KMS-11 (cell line): ENCODE data around the gene PIEZO1.

ENCODE experiments used
- H2AFZ ChIP-seq: fragments of 200-600 bp; sonication (generic); 2 replicates; pipeline ENCODE4 v1.6.1; 2016; ENCODE audit warnings: antibody characterized with exemption, mixed run types, low read depth
- H3K27ac ChIP-seq: fragments of 200-600 bp; sonication (generic); 2 replicates; pipeline ENCODE4 v1.6.1; 2016; ENCODE audit warnings: mild to moderate bottlenecking, mixed run types
- H3K27me3 ChIP-seq: fragments of 200-600 bp; sonication (generic); 2 replicates; pipeline ENCODE4 v1.6.1; 2017; ENCODE audit warnings: mild to moderate bottlenecking, low read depth, mixed run types, moderate library complexity; ENCODE audit not compliant: insufficient read depth
- H3K36me3 ChIP-seq: fragments of 200-600 bp; sonication (generic); 2 replicates; pipeline ENCODE4 v1.6.1; 2017; ENCODE audit warnings: mild to moderate bottlenecking, mixed run types; ENCODE audit not compliant: insufficient read depth
- H3K4me1 ChIP-seq: fragments of 200-600 bp; sonication (generic); 2 replicates; pipeline ENCODE4 v1.6.1; 2016; ENCODE audit warnings: mild to moderate bottlenecking, low read depth, mixed run types; ENCODE audit not compliant: poor library complexity, severe bottlenecking
- H3K4me2 ChIP-seq: fragments of 200-600 bp; sonication (generic); 2 replicates; pipeline ENCODE4 v1.7.0; 2016; ENCODE audit warnings: mild to moderate bottlenecking, mixed run types
- H3K4me3 ChIP-seq: fragments of 200-600 bp; sonication (generic); IDR thresholded peaks from 2 replicates; pipeline ENCODE4 v1.6.1; 2017; ENCODE audit warnings: low read depth, low read length, mixed read lengths; ENCODE audit not compliant: insufficient read depth
- H3K79me2 ChIP-seq: fragments of 200-600 bp; sonication (generic); 2 replicates; pipeline ENCODE4 v1.6.1; 2016; ENCODE audit warnings: low read depth, mixed run types; ENCODE audit not compliant: insufficient read depth
- H3K9ac ChIP-seq: fragments of 200-600 bp; sonication (generic); 2 replicates; pipeline ENCODE4 v1.6.1; 2016; ENCODE audit warnings: mild to moderate bottlenecking, mixed run types
- H4K20me1 ChIP-seq: fragments of 200-600 bp; sonication (generic); 2 replicates; pipeline ENCODE4 v1.6.1; 2016; ENCODE audit warnings: mild to moderate bottlenecking, mixed run types; ENCODE audit not compliant: insufficient read depth
- CTCF ChIP-seq: fragments of 200-600 bp; sonication (generic); conservative IDR thresholded peaks from 2 replicates; pipeline ENCODE4 v1.6.1; 2017; ENCODE audit warnings: low read depth, mild to moderate bottlenecking, antibody characterized with exemption, low read length, moderate library complexity, mixed read lengths

PIEZO1 gene

DNA sequence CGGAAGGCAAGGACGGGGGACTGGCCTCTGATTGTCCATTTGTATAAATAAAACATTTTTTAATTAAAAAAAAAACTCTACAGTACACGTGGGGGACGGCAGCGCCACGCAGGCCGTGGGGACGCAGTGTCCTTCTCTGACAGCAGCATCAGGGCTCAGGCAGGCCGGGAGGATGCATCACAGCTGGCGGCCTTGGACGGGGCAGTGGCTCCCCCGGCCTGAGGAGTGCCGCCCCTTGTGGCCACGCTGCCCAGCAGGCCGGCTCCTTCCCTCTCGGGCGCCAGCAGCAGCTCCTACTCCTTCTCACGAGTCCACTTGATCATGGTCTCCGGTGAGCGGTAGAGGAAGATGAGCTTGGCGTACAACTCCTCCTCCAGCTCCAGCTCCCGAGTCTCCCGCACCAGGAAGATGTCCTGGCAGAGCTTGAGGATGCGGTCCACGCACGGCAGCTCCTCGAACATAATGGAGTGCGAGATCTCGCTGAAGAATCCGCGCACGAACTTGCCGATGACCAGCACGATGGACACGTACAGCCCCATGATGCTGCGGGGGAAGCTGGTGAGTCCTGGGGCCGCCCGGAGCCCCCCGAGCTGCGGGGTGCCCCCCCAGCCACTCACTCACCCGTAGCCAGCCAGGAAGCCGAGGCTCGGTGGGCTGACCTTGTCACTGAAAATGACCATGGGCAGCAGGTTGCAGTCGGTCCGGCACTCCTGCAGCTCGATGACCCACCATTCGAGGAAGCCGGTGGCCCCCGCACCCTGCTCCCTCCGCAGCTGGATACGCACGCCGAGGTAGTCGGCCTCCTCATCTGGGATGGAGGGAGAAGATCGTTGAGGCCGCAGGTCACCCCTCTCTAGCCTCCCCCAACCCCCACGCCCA, 69.5 kb downstream of the PIEZO1 start:
- H3K4me1 ChIP-seq = no peaks in the 10 kb centered on the region
- H3K36me3 ChIP-seq = peaks cover 14% of the 10 kb centered on the region
- H3K9ac ChIP-seq = no peak overlapping the region
- H2AFZ ChIP-seq = no peak overlapping the region
- H4K20me1 ChIP-seq = no peaks in the 10 kb centered on the region
- no peak overlapping the region for H3K4me3 ChIP-seq
- H3K4me2 ChIP-seq = no peak overlapping the region
- no peak for TF ChIP-seq CTCF
- H3K27me3 ChIP-seq = no peaks in the 10 kb centered on the region
- H3K27ac ChIP-seq = no peak overlapping the region
- H3K79me2 ChIP-seq = no peaks in the 10 kb centered on the region

DNA sequence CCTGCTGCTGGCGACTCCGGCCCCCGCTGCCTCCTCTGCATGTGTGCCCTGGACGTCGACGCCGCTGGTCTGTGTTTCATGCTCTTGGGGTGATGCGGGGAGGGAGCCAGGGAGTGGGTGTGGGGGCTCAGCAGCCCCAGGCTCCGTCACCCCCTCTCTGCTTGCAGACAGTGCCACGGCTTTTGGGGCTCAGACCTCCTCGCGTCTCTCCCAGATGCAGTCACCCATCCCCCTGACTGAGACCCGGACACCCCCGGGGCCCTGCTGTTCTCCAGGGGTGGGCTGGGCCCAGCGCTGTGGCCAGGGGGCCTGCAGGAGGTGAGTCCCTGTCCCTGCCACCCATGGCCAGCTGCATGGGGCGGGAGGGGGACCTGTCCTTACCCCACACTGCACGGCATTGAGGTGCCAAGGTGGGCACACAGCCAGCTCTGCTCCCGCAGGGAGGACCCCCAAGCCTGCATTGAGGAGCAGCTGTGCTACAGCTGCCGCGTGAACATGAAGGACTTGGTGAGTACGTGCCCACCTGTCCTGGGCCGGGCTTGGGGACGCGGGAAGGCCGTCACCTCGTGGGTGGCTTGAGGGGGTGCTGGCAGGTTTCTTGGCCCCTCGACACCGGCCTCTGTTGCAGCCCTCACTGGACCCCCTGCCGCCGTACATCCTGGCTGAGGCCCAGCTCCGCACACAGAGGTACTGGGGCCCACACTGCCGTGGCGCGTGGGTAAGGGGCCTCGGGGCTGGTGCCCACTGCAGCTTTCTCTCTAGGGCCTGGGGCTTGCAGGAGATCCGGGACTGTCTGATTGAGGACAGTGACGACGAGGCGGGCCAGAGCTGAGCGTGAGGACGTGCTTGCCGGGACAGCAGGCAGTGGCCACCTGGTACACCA, 70.4 kb downstream of the PIEZO1 start:
- Histone ChIP-seq H3K79me2 (peaks cover 5% of the 10 kb centered on the region; the same call in 1 of the 2 replicates), H3K4me3 (no peak overlapping the region), H3K36me3 (peaks cover 14% of the 10 kb centered on the region), H2AFZ (no peak overlapping the region), H3K27ac (no peak overlapping the region), H3K27me3 (no peaks in the 10 kb centered on the region), H4K20me1 (no peaks in the 10 kb centered on the region), H3K9ac (no peak overlapping the region), H3K4me1 (no peaks in the 10 kb centered on the region), H3K4me2 (no peak overlapping the region)
- no peak for TF ChIP-seq CTCF

GRCh38 chr16:88713568-88714419, 71.2 kb downstream of the PIEZO1 start:
- Histone ChIP-seq H3K36me3 (peaks cover 14% of the 10 kb centered on the region), H3K4me1 (peaks cover 5% of the 10 kb centered on the region), H2AFZ (no peak overlapping the region), H3K27ac (no peak overlapping the region), H3K79me2 (peaks cover 13% of the 10 kb centered on the region; the same call in 1 of the 2 replicates), H3K4me3 (no peak overlapping the region), H3K27me3 (no peaks in the 10 kb centered on the region), H3K9ac (no peak overlapping the region), H3K4me2 (no peak overlapping the region), H4K20me1 (no peaks in the 10 kb centered on the region)
- TF ChIP-seq CTCF = no peak

GRCh38 chr16:88713054-88713453, 72.0 kb downstream of the PIEZO1 start:
- Histone ChIP-seq H3K9ac (no peak overlapping the region), H3K79me2 (peaks cover 21% of the 10 kb centered on the region; the same call in 1 of the 2 replicates), H3K27me3 (no peaks in the 10 kb centered on the region), H3K4me3 (no peak overlapping the region), H3K27ac (no peak overlapping the region), H3K36me3 (peaks cover 13% of the 10 kb centered on the region), H3K4me2 (no peak overlapping the region), H4K20me1 (no peaks in the 10 kb centered on the region), H3K4me1 (peaks cover 13% of the 10 kb centered on the region), H2AFZ (no peak overlapping the region)
- no peak for TF ChIP-seq CTCF
